ENCODE data around the gene CXXC5.

The CXXC5 gene

GRCh38 chr5:139658501-139658927 is 10.4 kb downstream of the CXXC5 start:
- ChIA-PET POLR2A (interaction anchor here (0.8 to 1.1 kb wide), 2 partner anchors 10 to 21 kb away, joined by 3 to 6 read pairs; partner anchors contain the start of gene CXXC5), CTCF (interaction anchor here (1.0 to 20.7 kb wide), 4 partner anchors 13 to 107 kb away, joined by 5 to 303 read pairs (median 11); no protein-coding TSS in a partner anchor)
- H3K4me3 ChIP-seq (ENCODE audit: low read depth, low read length), result peak overlapping the region; percentile 46
- TF ChIP-seq CTCF (IDR thresholded peaks at IDR 0.05; ENCODE audit: insufficient read depth, low read length, missing control alignments), result peak; percentile 0
- no peak for DNase-seq (ENCODE audit: low read depth, low spot score)

GRCh38 chr5:139658928-139659667 is 10.9 kb downstream of the CXXC5 start:
- CTCF ChIA-PET, result interaction anchor here (1.4 to 20.7 kb wide), 6 partner anchors 9 to 116 kb away, joined by 3 to 303 read pairs (median 18); no protein-coding TSS in a partner anchor
- no peak for TF ChIP-seq CTCF (IDR thresholded peaks at IDR 0.05; ENCODE audit: insufficient read depth, low read length, missing control alignments)
- no peak for DNase-seq (ENCODE audit: low read depth, low spot score)
- H3K4me3 ChIP-seq (ENCODE audit: low read depth, low read length), result peak overlapping the region; percentile 46
- POLR2A ChIA-PET, result interaction anchor here (0.9 to 2.2 kb wide), 3 partner anchors 9 to 21 kb away, joined by 4 to 7 read pairs (median 6); no protein-coding TSS in a partner anchor

- CTCF ChIA-PET, result interaction anchor here (1.4 to 20.7 kb wide), 6 partner anchors 10 to 116 kb away, joined by 3 to 303 read pairs (median 18); no protein-coding TSS in a partner anchor
- POLR2A ChIA-PET, result interaction anchor here (0.9 to 3.1 kb wide), 7 partner anchors 8 to 38 kb away, joined by 3 to 14 read pairs (median 7); partner anchors contain the start of gene CXXC5
- DNase-seq (ENCODE audit: low read depth, low spot score), result no peak
- peak overlapping the region; percentile 46 for H3K4me3 ChIP-seq (ENCODE audit: low read depth, low read length)
- TF ChIP-seq CTCF (IDR thresholded peaks at IDR 0.05; ENCODE audit: insufficient read depth, low read length, missing control alignments), result no peak
Measured at GRCh38 chr5:139659695-139660101, 11.5 kb downstream of the CXXC5 start.

- no peak for TF ChIP-seq CTCF (IDR thresholded peaks at IDR 0.05; ENCODE audit: insufficient read depth, low read length, missing control alignments)
- no peak for DNase-seq (ENCODE audit: low read depth, low spot score)
- ChIA-PET POLR2A (interaction anchor here (0.6 to 3.1 kb wide), 12 partner anchors 8 to 1033 kb away, joined by 3 to 14 read pairs (median 4); partner anchors contain the start of gene CXXC5), CTCF (interaction anchor here (1.0 to 20.7 kb wide), 7 partner anchors 9 to 115 kb away, joined by 3 to 303 read pairs (median 17); no protein-coding TSS in a partner anchor)
- H3K4me3 ChIP-seq (ENCODE audit: low read depth, low read length), result peak overlapping the region; percentile 46
Measured at GRCh38 chr5:139660105-139660922, 12.2 kb downstream of the CXXC5 start.

GRCh38 chr5:139660923-139661814 is 13.0 kb downstream of the CXXC5 start:
- DNase-seq (ENCODE audit: low read depth, low spot score), result no peak
- POLR2A ChIA-PET, result interaction anchor here (0.9 to 3.1 kb wide), 10 partner anchors 9 to 36 kb away, joined by 3 to 14 read pairs (median 5); partner anchors contain the start of gene CXXC5
- CTCF ChIA-PET, result interaction anchor here (0.9 to 20.7 kb wide), 7 partner anchors 9 to 105 kb away, joined by 3 to 303 read pairs (median 5); no protein-coding TSS in a partner anchor
- peak overlapping the region; percentile 20 for H3K4me3 ChIP-seq (ENCODE audit: low read depth, low read length)
- TF ChIP-seq CTCF (IDR thresholded peaks at IDR 0.05; ENCODE audit: insufficient read depth, low read length, missing control alignments), result no peak
